Medulla oblongata (tissue), 1 donor: Measurements from ENCODE around the gene KBTBD3.

Experiments used
- DNase-seq: peaks from one replicate; pipeline ENCODE4 v3.0.0-alpha.2; 2015; ENCODE audit errors: extremely low spot score

The KBTBD3 gene

GRCh38 chr11:106001304-106002012, 75.7 kb downstream of the KBTBD3 start:
- DNase-seq, result no peak
